ENCODE data around the gene KDM3B.

Gene KDM3B

DNA sequence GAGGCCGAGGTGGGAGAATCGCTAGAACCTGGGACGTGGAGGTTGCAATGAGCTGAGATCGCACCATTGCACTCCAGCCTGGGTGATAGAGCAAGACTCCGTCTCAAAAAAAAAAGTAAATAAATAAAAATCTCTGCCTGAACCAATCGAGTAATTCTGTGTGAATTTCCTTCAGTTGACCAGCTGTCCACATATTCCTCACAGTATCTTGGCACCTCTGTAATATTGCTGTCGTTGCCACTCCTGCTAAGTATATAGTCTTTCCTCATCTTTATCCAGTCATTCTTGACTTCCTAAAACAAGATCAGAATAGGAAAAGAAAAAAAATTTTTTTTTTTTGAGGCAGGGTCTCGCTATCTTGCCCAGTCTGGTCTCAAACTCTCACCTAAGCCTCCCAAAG lies 29.9 kb downstream of the KDM3B start:
- TF ChIP-seq ZFP3 (CRISPR knock-in tag; IDR thresholded peaks at IDR 0.05): no peak
- no peak for TF ChIP-seq TSHZ2 (CRISPR knock-in tag; IDR thresholded peaks at IDR 0.05)
- no peak for TF ChIP-seq CSDC2 (CRISPR knock-in tag; IDR thresholded peaks at IDR 0.05)
- no peak for TF ChIP-seq ISL1 (CRISPR knock-in tag; IDR thresholded peaks at IDR 0.05)
- TF ChIP-seq, protein P1, sequence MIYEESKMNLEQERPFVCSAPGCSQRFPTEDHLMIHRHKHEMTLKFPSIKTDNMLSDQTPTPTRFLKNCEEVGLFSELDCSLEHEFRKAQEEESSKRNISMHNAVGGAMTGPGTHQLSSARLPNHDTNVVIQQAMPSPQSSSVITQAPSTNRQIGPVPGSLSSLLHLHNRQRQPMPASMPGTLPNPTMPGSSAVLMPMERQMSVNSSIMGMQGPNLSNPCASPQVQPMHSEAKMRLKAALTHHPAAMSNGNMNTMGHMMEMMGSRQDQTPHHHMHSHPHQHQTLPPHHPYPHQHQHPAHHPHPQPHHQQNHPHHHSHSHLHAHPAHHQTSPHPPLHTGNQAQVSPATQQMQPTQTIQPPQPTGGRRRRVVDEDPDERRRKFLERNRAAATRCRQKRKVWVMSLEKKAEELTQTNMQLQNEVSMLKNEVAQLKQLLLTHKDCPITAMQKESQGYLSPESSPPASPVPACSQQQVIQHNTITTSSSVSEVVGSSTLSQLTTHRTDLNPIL (CRISPR knock-in tag; IDR thresholded peaks at IDR 0.05; ENCODE audit: low read depth): no peak
- no peak for TF ChIP-seq ZNF70 (CRISPR knock-in tag; IDR thresholded peaks at IDR 0.05)
- no peak for TF ChIP-seq RARB (CRISPR knock-in tag; IDR thresholded peaks at IDR 0.05)
- no peak for TF ChIP-seq ARNTL (CRISPR knock-in tag; IDR thresholded peaks at IDR 0.05; ENCODE audit: borderline replicate concordance, low read depth)
- no peak for TF ChIP-seq ZC3H10 (CRISPR knock-in tag; IDR thresholded peaks at IDR 0.05)
- no peak for TF ChIP-seq OSR1 (CRISPR knock-in tag; IDR thresholded peaks at IDR 0.05)
- no peak for TF ChIP-seq SNAI2 (CRISPR knock-in tag; IDR thresholded peaks at IDR 0.05)
- TF ChIP-seq ESRRG (CRISPR knock-in tag; IDR thresholded peaks at IDR 0.05): no peak
- ATAC-seq: no peak

DNA sequence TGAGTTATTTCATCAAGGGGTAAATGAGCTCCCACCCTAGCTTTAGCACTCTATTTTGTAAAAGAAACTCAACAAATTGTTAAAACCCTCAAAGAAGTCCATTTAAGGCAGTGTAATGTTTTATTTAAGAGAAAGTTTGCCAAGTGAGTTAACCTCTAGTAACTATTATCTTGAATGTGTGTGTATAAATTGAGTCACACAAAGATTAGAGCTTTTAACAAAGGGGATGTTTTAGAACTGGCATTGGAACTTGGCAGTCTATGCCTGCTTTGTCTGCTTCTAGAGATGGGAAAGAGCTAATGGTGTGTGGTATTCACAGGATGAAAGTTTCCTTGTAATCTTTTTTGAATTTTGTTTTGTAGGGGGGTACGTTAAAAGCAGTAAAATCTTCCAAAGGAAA lies 33.2 kb downstream of the KDM3B start:
- no peak for ATAC-seq
- TF ChIP-seq PPARA (CRISPR knock-in tag; IDR thresholded peaks at IDR 0.05; ENCODE audit: borderline replicate concordance) (no peak), CSDC2 (CRISPR knock-in tag; IDR thresholded peaks at IDR 0.05) (no peak), SNAI2 (CRISPR knock-in tag; IDR thresholded peaks at IDR 0.05) (no peak), GLIS3 (CRISPR knock-in tag; IDR thresholded peaks at IDR 0.05) (no peak), TSHZ2 (CRISPR knock-in tag; IDR thresholded peaks at IDR 0.05) (no peak), ZNF70 (CRISPR knock-in tag; IDR thresholded peaks at IDR 0.05) (no peak), TCF4 (CRISPR knock-in tag; IDR thresholded peaks at IDR 0.05; ENCODE audit: borderline replicate concordance) (no peak), BACH2 (CRISPR knock-in tag; IDR thresholded peaks at IDR 0.05; ENCODE audit: borderline replicate concordance) (no peak), ZC3H10 (CRISPR knock-in tag; IDR thresholded peaks at IDR 0.05) (no peak), TOX (CRISPR knock-in tag; IDR thresholded peaks at IDR 0.05; ENCODE audit: borderline replicate concordance) (no peak), RARB (CRISPR knock-in tag; IDR thresholded peaks at IDR 0.05) (no peak), ESRRG (CRISPR knock-in tag; IDR thresholded peaks at IDR 0.05) (no peak)
- TF ChIP-seq, protein P2, sequence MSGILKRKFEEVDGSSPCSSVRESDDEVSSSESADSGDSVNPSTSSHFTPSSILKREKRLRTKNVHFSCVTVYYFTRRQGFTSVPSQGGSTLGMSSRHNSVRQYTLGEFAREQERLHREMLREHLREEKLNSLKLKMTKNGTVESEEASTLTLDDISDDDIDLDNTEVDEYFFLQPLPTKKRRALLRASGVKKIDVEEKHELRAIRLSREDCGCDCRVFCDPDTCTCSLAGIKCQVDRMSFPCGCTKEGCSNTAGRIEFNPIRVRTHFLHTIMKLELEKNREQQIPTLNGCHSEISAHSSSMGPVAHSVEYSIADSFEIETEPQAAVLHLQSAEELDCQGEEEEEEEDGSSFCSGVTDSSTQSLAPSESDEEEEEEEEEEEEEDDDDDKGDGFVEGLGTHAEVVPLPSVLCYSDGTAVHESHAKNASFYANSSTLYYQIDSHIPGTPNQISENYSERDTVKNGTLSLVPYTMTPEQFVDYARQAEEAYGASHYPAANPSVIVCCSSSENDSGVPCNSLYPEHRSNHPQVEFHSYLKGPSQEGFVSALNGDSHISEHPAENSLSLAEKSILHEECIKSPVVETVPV (CRISPR knock-in tag; IDR thresholded peaks at IDR 0.05): no peak
- TF ChIP-seq, protein P3, sequence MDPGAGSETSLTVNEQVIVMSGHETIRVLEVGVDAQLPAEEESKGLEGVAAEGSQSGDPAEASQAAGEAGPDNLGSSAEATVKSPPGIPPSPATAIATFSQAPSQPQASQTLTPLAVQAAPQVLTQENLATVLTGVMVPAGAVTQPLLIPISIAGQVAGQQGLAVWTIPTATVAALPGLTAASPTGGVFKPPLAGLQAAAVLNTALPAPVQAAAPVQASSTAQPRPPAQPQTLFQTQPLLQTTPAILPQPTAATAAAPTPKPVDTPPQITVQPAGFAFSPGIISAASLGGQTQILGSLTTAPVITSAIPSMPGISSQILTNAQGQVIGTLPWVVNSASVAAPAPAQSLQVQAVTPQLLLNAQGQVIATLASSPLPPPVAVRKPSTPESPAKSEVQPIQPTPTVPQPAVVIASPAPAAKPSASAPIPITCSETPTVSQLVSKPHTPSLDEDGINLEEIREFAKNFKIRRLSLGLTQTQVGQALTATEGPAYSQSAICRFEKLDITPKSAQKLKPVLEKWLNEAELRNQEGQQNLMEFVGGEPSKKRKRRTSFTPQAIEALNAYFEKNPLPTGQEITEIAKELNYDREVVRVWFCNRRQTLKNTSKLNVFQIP (CRISPR knock-in tag; IDR thresholded peaks at IDR 0.05; ENCODE audit: borderline replicate concordance, low read depth): no peak

DNA sequence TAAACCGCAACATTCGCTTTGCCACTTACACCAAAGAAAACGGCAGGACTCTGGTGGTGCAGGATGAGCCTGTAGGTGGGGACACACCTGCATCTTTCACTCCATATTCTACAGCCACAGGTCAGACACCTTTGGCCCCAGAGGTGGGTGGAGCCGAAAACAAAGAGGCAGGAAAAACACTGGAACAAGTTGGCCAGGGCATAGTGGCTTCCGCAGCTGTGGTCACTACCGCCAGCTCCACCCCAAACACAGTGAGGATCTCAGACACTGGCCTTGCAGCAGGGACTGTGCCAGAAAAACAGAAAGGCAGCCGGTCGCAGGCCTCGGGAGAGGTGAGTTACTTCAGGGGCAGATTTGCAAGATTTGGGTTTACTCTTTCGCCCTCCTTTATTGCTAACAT lies 33.8 kb downstream of the KDM3B start:
- no peak for ATAC-seq
- TF ChIP-seq, protein P3 (CRISPR knock-in tag; IDR thresholded peaks at IDR 0.05; ENCODE audit: borderline replicate concordance, low read depth): no peak
- TF ChIP-seq ISL1 (CRISPR knock-in tag; IDR thresholded peaks at IDR 0.05): no peak
- no peak for TF ChIP-seq PPARA (CRISPR knock-in tag; IDR thresholded peaks at IDR 0.05; ENCODE audit: borderline replicate concordance)
- no peak for TF ChIP-seq OSR1 (CRISPR knock-in tag; IDR thresholded peaks at IDR 0.05)
- no peak for TF ChIP-seq ZNF565 (CRISPR knock-in tag; conservative IDR thresholded peaks at IDR 0.05; ENCODE audit: low read depth)
- TF ChIP-seq TCF4 (CRISPR knock-in tag; IDR thresholded peaks at IDR 0.05; ENCODE audit: borderline replicate concordance): no peak
- TF ChIP-seq ZFP3 (CRISPR knock-in tag; IDR thresholded peaks at IDR 0.05): no peak
- no peak for TF ChIP-seq BACH2 (CRISPR knock-in tag; IDR thresholded peaks at IDR 0.05; ENCODE audit: borderline replicate concordance)
- TF ChIP-seq ESRRG (CRISPR knock-in tag; IDR thresholded peaks at IDR 0.05): no peak

Data from SK-N-SH treated with all-trans-retinoic acid at 6 μM for 48 hours (cell line).